Measurements from ENCODE around the gene MORN5.

Gene MORN5

DNA sequence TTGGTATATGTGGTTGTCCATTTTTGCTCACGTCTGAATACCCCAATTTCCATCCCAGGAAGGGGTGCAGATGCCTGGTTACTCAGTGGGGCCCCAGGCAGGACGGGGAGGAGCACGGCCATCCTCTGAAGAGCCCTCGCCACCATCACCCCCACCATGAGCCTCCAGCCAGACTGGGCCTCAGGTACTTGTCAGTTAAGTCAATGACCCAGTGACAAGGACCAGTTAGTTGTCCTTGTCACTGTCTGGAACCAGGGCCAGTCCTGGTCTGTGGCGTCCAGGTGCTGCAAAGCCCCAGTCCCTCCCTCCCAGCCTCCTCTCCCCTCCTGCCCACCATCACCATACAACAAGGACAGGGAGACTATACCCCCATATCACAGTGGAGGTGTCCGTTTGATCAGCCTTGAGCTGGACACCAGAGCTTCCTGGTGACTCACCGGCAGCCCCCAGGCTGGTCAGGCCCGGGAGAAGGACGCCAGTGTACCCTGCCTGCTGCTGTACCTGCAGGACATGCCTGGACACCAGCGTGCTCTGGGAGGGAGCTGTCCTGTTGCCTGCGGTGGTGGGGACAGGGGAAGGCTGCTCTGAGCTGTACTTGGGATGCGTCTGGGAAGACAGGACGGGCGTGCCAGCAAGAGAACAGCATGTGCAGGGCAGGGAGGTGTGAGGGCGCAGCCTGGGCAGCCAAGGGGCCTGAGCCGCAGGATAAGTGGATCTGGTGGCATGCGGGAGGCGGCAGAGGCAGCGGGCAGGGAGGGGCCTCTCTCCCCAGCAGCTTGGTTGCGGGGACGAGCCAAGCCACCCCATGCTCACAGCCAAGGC is 34.0 kb upstream of the MORN5 start:
- no peak for DNase-seq

DNA sequence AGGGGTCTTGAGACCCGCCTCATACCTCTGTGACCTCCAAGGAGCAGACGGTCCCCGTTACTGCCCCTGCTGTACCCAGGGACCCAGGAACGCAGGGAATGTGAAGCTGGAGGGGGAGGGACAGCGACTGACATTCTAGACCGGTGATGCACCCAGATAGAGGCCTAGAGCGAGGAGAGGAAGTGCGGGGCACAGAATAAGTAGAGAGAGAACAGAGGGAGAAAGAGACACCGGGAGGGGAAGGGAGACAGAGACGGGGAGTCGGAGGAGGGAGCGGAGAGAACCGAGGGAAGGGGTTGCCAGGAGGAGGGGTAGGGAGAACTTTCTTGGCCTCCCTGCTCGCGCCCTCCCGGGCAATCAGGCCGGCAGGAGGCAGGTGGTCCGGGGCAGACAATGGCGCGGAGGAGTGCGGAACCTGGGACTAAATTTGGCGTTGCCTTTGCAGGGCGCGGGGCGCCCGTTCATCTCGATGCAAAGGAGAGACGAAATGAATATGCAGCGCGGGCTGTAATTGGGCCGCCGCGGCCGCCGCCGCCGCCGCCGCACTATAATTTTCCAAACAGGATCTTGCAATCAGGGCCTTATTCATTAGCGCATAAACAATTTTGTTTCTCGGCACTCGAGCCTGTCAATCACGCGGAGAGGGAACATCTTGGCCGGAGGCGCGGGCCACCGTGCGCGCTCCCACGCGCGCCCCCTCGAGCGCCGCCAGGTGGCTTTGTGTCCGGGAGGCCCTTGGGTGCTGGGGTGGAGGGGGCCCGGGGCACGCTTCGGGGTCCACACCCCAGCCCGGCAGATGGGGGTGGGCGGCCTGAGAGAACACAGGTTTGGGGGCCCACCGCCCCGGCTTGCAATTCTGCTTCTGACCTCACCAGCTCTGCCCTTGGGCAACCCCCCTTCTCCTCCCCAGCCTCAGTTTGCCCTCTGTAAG is 33.1 kb upstream of the MORN5 start:
- no peak for DNase-seq

DNA sequence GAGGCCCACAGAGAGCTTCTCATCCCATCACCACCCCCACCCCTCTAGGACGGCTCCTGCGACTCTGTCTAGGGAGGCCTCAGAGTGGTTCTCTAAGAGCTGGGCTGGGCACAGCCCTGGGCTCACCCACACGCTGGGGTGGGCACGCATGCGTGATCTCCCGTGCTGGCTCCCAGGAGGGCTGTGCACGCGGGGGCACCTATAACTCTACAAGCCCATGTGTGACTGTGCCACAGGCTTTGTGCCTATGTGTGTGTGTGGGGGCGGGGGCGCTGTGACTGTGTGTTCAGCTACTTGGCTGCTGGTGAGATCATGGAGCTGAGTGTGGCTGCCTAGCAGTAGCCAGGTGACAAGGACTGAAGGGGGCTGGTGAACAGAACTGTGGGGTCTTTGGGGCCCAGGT is 32.3 kb upstream of the MORN5 start:
- DNase-seq, result no peak

DNA sequence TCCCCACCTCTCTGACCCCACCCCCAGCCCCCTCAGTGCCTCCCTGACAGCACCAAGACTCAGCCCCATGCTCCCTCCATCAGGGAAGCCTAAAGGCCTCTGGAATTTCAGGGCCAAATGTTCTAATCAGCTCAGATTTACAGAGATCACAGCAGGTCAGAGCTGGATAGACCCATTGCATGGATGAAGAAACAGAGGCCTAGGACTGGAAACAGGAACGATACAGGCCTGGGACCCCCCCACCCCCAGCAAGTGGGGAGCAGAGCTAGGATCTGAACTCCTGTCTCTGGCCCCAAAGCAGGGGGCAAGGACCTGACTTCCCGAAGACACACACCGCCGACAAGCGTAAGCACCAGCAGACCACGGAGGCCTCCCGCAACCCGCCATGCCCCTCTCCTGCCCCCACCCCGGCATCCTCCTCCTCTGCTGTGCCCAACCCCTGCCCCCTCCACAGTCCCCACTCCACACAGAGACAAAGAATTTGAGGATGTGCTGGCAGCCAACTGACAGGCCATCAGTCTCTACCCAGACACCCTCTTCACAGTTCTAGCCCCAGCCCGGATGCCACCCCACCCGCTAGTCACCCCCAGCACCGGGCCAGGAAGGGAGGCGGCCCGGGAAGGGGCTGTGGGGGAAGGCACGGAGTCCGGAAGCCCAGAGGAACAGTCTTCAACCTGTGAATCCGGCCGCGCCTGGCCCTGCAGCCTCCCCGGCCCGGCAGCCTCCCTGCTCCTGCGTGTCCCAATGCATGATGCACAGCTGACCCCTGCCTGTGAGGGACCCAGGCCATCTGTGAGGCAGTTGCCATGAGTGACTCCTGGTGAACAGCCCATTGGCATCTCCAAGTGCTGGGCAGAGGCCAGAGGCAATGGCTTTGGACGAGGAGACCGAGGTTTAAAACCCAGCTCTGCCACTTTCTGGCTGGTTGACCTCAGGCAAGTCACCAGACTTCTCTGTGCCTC is 31.4 kb upstream of the MORN5 start:
- DNase-seq, result no peak

DNA sequence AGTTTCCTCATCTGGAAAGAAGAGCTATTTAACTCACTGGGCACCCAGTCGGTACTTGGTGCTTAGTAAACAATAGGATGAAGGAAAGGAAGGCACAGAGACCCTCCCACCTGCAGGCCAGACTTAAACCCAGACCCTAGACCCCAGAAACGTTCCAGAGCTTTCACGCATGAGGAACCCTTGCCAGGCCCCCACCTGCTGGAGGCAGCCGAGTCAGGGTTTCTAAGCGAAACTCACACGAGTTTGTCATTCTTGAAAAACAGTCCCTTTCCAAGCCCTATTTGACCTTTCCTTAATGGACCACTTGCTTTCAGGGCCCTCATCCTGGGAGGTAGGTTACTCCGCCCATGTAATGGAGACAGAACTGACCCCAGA is 30.8 kb upstream of the MORN5 start:
- DNase-seq, result no peak

DNA sequence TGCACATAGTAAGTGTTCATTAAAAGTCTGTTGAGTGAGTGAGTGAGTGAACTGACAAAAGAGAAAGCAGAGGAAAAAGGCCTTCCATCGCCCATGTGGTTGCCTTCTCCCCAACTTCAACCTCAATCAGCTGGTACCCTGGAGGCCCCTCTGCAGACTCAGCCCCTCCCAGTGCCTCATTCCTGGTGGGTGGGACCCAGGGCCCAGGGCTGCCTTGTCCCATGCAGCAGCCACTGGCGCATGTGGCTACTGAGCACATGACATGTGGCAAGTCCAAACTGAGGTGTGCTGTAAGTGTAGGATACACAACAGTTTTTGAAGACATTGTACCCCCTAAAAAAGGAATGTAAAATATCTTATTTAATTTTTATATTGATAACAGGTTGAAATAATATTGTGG is 29.7 kb upstream of the MORN5 start:
- DNase-seq, result no peak

DNA sequence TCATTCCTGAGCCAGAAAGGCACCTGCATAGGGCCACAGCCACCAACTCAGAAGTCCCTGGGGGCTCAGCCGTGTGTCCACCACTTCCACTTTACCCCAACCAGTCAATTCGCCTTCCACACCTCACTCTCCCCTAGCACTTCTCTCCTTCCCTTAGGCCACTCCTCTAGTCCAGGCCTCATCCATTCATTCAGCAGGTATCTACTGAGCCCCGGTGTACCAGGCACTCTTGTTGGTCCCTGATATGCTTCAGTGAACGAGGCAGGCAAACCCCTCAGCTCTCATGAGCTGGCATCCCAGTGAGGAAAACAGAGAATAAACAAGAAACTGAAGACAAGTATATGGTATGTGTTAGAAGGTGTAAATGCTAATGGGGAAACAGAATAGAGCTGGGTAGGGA is 28.9 kb upstream of the MORN5 start:
- no peak for DNase-seq

DNA sequence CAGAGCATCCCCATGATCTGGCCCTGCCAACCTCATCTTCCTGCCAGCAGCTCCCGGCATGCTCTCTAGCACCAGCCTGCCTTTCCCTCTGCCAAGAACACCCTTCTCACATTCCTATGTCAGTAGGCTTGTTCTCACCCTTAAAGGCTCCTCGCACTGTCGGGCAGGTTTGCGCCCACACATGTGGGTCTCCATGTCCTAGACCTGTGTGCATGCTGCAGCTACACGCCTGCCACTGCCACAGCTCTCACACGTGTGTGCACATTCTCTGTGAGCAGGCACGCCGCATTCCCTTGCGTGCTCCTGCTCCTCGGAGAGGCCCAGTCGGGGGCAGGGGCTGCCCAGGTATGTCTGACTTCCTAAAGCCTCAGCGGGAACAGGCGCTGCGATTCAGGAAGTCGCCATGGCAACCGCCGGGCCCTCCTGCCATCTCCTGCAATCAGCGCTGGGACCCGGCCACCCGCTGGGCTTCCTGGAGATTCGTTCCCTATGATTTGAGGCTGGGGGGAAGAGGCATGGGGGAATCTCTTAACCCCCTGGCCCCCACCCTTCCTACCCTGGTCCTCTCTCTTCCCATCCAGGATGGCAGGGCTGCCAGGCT is 28.2 kb upstream of the MORN5 start:
- no peak for DNase-seq

DNA sequence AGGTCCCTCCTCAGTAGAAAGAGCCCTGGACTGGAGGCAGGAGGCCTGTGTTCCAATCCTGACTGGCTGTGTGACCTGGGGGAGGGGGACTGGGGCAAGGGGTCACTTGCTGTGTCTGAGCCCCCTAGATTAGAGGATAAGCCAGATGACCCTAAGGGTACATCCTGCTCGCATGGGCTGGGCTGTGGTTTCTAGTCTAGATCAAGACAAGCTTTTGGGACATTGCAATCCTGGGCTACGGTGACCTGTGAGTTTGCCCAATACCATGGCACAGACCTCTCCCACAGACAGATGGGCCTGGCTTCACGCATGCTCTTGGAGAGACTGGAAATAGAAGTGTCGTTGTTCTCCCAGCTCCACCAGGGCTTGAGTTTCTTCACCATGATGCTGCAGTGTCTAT is 27.2 kb upstream of the MORN5 start:
- no peak for DNase-seq

DNA sequence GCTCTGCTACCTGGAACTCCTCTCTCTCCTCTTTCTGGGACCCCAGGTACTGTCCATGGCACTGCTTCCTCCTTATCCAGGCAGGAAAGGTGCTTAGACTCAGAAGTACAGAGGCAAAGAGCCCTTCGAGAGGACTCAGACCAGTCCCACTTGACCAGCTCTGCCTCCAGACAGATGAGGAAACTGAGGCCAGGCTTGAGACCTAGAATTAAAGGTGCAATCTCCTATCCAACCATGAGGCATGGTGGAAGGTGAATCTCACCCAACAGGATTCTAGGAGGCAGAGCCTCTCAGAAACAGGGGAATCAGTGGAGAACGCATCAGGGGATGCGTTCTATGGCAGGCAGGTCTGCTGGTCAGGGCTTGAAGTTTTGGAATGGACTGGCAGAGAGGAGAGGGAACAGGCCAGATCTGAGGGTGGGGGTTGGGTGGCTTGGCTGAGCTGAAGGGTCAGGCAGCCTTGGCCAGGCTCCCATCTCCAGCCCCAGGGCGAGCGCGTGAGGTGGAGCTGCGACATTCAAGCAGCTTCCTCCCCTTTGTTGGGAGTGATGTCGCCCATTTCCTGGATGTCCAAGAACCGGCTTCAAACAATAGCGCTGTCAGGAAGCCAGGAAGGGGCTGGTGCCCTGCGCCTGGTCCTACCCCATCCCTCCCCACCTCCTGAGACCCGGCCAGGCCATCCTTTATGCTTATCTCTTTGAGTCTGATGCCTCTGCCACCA is 26.3 kb upstream of the MORN5 start:
- DNase-seq, result no peak

DNA sequence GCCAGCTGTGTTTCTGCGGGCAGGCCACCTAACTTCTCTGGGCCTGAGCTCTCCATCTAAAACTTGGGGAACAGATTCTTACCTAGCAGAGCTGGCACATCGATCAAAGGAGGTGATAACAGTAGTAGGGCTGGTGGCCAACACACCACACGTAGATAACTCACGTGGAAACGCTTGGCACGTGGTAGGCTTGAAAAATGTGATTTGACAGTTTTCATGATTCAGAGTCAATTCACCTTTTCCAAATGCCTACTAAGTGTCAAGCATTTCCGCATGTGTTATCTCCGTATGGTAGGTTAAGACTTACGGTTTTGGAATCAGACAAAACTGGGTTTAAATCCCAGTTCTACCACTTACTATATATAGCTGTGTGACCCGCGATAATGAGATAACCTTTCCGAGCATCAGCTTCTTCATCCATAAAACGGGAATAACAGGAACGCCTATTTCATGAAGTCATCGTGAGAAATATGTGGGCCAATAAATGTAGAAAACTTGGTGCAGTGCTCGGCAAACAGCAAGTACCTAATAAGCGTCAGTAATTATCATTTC is 25.6 kb upstream of the MORN5 start:
- no peak for DNase-seq

DNA sequence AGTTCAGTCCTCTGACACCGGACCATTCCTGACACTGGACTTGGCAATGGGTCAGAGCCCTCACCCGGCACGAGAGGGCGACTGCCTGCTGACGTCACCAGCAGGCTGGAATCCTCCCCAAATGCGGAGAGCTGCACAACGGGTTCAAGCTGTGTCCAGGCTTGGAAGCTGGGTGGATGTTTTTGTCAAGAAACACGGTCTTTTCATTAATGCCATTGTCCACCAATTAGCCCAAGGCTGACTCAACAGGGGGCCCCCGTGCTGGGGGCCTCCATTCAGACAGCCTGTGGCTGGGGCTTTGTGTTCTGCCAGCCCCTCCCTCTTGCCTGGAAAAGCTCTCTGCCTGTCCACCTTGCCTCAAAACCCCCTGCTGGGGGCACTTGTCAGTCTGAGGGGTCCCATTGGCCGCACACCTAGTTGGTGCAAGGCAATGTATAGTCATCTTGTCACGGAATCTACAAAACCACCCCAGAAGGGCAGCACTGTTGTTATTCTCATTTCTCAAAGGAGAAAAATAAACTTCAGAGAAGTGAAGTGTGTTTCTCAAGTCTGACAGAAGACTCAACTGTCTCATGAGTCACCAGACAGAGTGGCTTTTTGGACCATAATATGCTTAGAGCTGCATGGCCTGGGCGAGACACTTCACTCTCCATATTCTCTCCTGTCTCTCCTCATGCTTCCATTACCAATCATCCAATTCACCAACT is 24.7 kb upstream of the MORN5 start:
- DNase-seq, result no peak

DNA sequence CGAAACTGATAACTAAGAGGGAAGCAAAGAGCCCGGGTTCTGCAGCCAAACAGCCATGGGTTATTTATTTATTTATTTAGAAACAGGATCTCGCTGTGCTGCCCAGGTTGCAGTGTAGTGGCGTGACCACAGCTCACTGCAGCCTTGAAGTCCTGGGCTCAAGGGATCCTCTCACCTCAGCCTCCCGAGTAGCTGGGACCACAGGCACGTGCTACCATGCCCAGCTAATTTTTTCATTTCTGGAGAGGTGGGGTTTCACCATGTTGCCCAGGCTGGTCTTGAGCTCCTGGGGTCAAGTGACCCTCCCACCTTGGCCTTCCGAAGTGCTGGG is 24.2 kb upstream of the MORN5 start:
- DNase-seq, result no peak

DNA sequence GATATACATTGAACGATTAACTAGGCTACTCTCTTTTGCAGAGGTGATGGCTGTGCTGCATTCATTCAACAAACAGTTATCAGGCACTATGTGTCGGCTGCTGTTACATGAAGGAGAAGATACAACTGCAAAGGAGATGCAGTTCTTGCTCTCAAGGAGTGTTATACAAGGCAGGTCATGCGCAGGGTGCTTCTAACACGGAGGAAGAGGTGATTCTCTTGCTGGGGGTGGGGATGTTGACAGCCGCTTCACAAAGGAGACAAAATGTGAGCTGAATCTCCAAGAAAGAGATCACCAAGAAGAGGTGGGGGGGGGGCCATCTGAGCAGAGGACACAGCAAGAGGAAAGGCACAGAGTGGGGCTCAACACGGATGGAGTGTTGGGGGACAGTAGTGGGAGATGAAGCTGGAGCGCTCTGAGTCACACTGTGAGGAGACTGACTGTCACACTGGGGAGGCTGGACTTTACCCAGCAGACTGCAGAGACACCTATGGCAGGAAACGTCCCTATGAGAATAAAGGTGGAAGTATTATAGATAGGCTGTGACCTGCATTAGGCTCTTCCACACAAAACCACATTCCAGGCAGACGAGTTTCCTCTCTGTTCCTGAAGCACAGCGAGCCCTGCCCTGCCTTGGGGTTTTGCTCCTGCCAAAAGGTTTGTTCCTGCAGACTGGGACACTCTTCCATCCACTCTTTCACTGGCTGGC is 21.0 kb upstream of the MORN5 start:
- DNase-seq, result no peak

DNA sequence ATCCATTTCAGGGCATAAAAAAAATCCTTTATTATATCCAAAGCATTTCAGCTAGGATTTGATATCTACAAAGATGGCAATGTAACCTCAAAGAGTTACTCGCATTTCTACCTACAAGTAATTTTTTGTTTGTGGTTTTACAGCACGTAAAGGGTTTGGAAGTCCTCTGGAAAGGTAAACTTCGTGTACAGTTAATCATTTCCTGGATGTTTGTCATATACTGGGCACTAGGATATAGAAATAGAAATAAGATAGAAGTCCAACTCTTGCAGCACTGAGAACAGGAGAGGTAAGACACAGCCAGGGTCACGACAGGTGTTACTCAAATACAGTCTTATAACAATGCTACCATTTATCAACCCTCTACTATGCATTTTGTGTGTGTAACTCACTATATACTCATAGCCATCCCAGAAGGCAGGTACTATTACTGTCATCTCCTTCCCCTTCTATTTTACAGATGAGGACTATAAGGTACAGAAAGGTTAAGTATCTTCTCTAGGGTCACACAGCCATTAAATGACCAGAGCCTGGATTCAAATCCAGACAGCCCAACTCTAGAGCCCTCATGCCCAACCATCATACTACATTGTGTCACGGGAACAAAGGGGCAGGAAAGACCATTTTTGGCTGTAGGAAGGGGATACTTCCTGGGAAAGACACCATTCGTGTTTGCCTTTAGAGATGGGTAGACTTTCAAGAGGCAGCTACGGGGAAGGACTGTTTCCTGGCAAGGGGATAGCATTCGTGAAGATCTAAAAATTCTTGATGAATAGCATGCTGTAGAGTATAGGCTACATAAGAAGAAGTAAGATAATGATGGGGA is 19.1 kb upstream of the MORN5 start:
- DNase-seq, result no peak

DNA sequence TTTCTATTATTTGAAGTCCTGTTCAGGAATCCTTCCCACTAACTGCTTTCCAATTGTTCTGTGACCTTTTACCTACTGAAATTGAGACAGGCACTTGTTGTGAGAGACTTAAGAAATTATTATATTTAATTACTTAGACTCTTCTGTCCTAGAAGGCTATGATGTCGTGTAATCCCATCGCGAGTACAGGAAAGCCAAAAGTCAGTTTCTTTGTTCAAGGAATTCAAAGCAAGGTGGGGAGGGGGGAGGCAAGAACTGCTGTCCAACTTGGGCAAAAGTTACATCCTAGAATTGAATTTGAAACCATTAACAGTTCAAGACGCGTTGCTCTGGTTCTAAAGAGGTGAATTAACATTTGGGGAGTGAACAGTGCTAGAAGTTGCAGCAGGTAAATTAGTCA is 18.0 kb upstream of the MORN5 start:
- DNase-seq, result no peak

DNA sequence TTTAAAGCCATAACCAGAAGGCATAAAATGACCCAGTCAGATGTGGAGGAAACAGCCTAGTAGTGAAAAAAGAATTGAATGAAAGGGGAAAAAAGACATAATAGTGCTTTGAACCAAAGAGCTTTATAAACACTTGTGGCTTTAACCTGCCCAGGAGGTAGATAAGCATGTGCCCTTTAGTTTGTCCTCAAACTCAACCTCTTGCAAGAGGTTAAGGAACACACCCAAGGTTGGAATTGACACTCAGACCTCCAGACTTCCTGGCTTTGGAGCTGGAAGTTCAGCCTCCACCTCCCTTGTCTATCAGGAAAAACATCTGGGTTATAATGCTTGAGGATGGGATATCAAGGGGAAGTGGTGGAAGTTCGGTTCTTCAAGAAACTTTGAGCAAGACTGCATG is 16.4 kb upstream of the MORN5 start:
- no peak for DNase-seq

DNA sequence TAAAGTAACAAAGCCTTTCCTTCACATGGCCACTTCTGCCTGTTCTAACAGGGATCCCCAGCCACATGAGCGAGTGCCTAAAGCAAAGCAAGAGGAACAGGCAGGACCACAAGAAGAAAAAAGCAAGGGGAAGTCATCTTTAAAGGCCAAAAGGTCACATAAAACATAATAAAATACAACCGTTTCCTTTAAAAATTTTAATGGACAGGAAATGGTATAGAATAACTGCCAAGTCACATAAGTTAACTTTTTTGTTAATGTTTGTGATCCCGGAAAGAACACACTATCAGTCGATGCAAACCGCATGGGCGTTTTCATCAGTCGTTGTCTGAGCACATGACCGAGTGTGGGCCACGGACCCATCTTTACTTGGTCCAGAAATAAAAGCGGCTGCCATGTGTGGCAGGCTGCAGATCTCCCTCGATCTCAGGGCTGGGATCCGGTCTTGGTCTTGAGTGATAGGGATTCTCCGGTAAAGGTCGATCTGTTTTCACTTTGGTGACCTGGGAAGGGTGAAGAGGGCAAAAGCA is 15.8 kb upstream of the MORN5 start:
- DNase-seq, result no peak
